ENCODE data around the gene CISD1.
"Not testable (repeated sequence)": the region's sequence is repeated elsewhere in the genome, so short reads cannot be mapped to it uniquely, and the experiment has no call there.

The CISD1 gene

DNA sequence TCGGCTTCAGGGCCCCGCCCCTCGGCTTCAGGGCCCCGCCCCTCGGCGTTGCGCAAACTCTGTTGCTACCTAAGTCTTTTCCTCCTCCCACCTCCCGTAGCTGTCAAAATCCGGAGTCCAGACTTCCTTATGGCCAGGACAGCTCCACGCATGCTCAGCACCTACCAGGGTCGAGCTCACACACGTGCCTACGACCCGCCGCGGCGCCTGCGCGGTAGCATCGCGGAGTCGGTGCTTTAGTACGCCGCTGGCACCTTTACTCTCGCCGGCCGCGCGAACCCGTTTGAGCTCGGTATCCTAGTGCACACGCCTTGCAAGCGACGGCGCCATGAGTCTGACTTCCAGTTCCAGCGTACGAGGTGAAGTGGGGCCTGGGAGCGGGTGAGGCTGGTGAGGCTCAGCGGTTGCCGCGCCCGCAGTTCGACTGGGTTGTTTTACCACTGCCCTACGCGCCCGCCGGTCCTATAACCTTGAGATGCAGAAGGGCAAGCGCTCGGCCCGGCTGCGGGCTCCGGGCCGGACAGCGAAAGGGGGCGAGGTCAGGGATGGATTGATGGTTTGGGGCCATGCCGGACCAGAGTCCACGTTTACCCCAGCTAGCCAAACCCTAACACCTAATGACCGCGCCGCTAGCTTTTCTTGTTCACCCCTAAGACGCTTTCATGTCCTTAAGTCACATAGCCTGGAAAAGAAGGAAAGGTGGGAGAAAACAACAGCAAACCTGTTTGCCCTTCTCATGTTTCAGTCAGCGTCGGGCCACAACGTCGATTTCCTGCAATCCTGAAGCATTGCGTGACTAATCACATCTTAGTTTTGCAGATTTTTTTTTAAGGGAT lies at the start of gene CISD1:
Gene CISD1 (plus strand): TSS at position 217 of the 836 bp plus-strand sequence. CDS start 112 bp downstream, at position 329.
- peak; percentile 98 for DNase-seq (ENCODE audit: low read depth, low spot score)

DNA sequence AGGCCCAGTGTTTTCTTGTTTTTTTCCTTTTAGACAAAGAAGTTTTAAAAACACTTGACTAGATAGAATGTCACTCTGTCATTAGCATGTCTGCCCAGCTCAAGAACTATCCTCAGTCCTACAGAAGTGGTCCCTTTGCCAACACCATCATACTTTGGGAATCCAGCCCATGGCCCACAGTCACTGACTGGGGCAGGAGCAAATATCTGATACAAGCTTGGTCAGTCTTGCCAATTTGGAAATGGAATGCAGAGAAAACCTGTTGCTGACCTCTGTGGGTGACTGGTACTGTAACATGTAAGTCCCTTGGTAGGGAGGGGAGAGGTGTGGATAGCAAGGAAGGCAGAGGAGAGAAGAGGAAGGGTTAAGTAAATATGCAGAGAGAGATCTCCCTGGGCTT lies 49.1 kb upstream of the CISD1 start:
- no peak for DNase-seq (ENCODE audit: low read depth, low spot score)
- no peak overlapping the region for H3K27ac ChIP-seq

More for the DNA sequence above, at the start of gene CISD1:
- H3K27ac ChIP-seq = peak within 1 kb of the TSS; percentile 90

DNA sequence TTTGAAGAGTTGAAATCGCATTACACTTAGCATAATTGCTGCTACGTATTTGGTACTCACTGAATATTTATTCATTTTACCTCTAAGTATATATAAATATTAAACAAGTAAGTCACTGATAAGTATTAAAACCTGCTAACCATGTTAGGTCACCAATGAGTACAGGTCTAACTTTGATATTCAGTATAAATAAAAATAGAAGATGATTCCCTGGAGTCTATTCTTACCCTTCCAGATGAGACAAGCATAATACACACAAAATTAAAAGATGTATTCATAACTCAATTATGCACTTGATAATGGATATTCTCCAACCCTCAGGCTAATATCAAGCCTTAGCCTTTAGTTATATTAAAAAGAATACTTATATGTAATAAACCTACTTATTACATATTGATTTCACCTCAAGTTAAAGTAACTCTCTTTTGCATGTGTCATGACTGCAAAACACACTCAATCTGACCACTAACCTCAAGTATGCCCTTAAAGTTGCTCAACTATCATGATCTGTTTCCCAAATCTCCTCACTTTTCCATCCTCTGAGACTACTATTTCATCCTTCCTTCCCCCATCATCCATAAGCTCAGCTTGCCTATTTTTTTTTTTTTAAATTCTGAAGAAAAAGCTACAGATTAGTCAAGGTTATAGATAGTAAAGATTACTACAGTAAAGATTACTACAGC lies 48.1 kb upstream of the CISD1 start:
- no peak overlapping the region for H3K27ac ChIP-seq
- DNase-seq (ENCODE audit: low read depth, low spot score) = no peak

DNA sequence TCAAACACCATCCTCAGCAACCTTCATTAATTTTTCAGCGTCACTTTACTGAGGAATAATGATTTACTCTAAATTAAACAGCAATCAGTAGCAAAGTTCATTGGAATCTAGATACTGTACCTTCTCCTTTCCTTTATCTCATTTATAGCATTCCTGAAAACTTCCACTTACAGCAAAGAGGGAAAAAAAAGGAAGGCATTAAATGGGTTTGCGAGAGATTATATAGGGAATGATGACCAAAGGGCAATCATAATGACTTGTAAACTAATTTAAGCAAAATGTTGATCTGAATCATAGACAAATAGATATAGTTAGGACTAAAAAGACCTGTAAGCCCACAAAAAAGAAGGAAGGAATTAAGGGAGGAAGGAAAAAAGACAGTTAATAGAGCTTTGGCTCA lies 43.3 kb upstream of the CISD1 start:
- DNase-seq (ENCODE audit: low read depth, low spot score) = no peak
- no peak overlapping the region for H3K27ac ChIP-seq

DNA sequence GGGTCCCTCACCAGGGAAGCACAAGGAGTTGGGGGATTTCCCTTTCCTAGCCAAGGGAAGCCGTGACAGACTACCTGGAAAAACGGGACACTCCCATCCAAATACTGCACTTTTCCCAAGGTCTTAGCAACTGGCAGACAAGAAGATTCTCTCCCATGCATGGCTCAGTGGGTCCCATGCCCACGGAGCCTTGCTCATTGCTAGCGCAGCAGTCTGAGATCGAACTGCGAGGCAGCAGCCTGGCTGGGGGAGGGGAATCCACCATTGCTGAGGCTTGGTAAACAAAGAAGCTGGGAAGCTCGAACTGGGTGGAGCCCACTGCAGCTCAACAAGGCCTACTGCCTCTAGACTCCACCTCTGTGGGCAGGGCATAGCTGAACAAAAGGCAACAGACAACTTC lies 39.1 kb upstream of the CISD1 start:
- H3K27ac ChIP-seq; DNase-seq (ENCODE audit: low read depth, low spot score): not testable (repeated sequence)

DNA sequence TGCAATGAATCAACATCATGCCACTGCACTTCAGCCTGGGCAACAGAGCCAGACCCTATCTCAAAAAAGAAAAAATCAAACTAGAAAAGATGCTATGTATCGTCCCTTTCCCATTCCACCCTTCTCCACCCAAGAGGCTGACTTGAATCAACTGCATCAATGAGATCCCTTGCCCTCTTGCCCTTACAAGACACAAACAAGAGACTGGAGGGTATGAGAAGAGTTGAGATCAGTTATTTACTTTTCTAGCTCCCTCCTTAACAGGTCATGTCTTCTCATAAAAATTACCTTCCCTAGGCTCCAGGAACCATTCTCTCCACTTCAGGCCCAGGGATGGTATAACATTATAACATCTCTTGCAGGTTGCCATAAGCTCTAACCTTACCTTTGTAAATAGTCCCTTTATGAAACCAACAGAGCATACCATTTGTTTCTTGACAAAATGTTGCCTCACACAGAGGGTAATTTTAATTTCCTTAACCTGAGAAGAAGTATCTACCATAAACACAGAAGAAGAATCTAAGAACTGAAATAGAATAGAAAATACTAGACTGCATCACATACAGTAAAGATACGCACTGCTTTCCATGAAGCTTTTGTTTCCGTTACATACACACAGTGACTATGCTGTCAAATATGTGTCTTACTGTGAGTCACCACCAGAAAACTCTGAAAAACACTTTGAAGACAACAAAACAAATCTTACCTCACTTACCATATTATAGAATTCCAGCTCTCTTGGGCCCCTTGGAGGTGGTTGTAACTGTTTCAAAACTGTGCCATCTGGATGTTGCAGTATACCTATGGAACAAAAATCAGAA lies 31.7 kb upstream of the CISD1 start:
- no peak for DNase-seq (ENCODE audit: low read depth, low spot score)
- no peak overlapping the region for H3K27ac ChIP-seq

DNA sequence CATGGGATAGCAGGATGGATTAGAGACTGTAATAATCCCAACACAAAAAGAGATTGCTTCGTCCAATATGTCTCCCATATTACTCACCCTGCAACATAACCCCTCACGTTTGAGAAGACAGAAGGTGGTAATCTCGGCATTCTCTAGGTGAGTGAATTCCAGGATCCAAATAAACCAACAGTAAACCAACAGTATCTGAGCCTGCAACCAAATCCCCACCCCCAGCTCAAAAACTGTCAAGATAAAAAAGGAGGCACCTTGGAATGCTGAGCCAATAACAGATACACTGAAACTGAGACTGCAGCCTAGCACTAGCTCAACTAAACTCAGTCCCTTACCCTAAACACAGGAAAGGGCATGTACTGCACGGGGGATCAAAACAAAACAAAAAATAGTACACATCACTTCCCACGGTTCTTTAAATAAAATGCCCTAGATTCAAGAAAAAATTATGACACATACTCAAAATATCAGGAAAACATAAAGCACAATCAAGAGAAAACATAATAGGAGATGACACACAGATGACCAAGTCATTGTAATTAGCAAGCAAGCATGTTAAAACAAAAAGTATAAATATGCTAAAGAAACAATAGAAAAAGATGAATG lies 29.3 kb upstream of the CISD1 start:
- DNase-seq (ENCODE audit: low read depth, low spot score) = no peak

DNA sequence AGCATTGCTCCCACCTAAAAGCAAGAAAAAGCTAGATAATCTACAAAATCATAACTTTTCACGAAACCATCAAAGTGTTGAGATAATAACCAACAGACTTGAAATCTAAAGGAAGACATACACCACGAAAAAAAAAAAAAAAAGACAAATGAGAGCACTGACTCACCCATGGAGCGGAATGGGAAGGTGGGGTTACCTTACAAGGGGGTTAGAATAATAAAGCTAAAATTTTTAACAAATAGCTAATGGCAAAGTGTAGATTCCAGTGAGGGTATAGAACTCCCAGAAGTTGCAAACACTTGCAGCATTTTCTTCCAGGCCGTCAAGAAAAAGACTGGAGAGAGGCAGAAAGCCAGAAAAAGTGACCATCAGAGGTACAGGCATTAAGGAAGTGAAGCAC lies 28.4 kb upstream of the CISD1 start:
- DNase-seq (ENCODE audit: low read depth, low spot score) = no peak
- no peak overlapping the region for H3K27ac ChIP-seq

More for the DNA sequence above, 29.3 kb upstream of the CISD1 start:
- H3K27ac ChIP-seq = peak overlapping the region; percentile 14

DNA sequence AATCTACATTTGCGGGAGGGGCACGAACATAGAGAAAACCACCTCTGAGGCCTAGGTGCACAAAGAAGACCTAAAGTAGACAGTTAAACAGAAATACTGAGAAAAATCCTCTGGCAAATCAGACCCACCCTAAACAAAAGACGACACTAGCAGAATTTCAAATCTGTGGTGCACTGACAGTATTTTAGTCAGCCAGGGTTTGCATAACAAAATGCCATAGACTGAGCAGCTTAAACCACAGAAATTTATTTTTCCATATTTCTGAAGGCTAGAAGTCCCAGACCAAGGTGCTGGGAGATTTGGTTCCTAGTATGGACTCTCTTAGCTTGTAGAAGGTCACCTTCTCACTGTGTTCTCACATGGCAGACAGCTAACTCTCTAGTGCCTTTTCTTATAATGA lies 27.6 kb upstream of the CISD1 start:
- no peak for DNase-seq (ENCODE audit: low read depth, low spot score)
- no peak overlapping the region for H3K27ac ChIP-seq

DNA sequence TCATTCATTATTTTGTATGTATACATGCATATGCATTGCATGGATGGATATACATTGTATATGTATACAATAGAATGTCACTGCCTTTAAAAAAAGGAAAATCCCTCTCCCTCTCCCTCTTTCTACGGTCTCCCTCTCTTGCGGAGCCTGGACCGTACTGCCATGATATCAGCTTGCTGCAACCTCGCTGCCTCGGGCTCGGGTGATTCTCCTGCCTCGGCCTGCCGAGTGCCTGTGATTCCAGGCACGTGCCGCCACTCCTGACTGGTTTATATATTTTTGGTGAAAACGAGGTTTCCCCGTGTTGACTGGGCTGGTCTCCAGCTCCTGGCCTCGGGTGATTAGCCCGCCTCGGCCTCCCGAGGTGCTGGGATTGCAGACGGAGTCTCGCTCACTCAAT lies 25.7 kb upstream of the CISD1 start:
- no peak for DNase-seq (ENCODE audit: low read depth, low spot score)
- no peak overlapping the region for H3K27ac ChIP-seq

DNA sequence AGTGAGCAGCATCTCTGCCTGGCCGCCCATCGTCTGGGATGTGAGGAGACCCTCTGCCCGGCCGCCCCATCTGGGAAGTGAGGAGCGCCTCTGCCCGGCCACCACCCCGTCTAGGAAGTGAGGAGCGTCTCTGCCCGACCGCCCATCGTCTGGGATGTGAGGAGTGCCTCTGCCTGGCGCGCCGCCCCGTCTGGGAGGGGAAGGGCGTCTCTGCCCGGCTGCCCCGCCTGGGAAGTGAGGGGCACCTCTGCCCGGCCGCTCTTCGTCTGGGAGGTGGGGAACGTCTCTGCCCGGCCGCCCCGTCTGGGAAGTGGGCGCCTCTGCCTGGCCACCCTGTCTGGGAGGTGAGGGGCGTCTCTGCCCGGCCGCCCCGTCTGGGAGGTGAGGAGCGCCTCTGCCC lies 25.2 kb upstream of the CISD1 start:
- DNase-seq (ENCODE audit: low read depth, low spot score); H3K27ac ChIP-seq: not testable (repeated sequence)

DNA sequence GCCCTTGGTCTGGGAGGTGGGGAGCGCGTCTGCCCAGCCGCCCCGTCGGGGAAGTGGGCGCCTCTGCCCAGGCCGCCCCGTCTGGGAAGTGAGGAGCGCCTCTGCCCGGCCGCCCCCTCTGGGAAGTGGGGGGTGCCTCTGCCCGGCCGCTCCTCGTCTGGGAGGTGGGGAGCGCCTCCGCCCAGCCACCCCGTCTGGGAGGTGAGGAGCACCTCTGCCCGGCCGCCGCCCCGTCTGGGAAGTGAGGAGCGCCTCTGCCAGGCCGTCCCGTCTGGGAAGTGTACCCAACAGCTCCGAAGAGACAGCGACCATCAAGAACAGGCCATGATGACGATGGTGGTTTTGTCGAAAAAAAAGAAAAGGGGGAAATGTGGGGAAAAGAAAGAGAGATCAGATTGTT lies 24.7 kb upstream of the CISD1 start:
- H3K27ac ChIP-seq; DNase-seq (ENCODE audit: low read depth, low spot score): not testable (repeated sequence)

DNA sequence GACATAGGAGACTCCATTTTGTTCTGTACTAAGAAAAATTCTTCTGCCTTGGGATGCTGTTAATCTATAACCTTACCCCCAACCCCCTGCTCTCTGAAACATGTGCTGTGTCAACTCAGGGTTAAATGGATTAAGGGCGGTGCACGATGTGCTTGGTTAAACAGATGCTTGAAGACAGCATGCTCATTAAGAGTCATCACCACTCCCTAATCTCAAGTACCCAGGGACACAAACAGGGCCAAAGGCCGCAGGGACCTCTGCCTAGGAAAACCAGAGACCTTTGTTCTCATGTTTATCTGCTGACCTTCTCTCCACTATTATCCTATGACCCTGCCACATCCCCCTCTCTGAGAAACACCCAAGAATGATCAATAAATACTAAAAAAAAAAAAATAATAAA lies 24.3 kb upstream of the CISD1 start:
- not testable (repeated sequence) for H3K27ac ChIP-seq; DNase-seq (ENCODE audit: low read depth, low spot score)

DNA sequence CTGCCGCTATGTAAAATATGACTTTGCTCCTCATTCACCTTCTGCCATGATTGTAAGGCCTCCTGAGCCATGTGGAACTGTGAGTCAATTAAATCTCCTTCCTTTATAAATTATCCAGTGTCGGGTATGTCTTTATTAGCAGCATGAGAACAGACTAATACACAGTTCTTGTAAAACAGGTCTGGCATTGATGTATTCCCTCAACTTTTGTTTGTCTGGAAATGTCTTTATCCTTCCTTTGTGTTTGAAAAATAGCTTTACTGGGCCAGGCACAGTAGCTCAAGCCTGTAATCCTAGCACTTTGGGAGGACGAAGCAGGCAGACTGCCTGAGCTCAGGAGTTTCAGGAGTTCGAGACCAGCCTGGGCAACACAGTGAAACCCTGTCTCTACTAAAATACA lies 15.8 kb upstream of the CISD1 start:
- H3K27ac ChIP-seq = no peak overlapping the region
- DNase-seq (ENCODE audit: low read depth, low spot score) = no peak

DNA sequence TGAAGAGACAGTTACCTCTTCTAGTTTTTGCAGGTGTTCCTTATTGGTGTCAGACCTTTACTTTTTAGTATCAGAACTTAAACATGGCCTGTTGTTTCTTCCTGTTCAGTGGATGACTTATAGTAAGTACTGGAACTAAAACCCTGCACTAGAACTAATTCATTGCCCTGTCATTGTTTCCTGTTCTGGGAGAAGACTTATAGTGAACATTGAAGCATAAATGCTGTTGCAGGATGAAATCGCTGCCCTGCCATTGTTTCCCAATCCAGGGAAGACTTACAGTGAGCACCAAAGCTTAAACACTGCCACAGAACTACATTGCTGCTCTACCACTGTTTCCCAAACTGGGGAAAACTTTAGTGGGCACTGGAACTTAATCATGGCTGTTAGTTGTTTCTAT lies 14.3 kb upstream of the CISD1 start:
- no peak overlapping the region for H3K27ac ChIP-seq
- no peak for DNase-seq (ENCODE audit: low read depth, low spot score)

DNA sequence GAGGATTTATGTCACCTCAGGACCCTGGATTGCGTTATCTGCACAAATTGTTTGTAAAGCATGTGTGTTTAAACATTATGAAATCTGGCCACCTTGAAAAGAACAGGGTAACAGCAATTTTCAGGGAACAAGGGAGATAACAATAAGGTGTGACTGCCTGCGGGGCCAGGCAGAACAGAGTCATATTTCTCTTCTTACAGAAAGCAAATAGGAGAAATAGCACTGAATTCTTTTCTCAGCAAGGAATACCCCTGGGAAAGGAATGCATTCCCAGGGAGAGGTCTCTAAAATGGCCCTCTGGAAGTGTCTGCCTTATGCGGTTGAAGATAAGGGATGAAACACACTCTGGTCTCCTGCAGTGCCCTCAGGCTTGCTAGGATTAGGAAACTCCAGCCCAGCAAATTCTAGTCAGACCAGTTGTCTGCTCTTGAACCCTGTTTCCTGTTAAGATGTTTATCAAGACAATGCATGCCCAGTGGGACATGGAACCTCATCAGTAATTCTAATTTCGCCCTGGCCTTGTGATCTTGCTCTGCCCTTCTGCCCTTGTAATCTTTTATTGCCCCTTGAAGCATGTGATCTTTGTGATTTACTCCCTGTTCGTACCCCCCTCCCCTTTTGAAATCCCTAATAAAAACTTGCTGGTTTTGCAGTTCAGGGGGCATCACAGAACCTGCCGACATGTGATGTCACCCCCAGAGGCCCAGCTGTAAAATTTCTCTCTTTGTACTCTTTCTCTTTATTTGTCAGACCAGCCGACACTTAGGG lies 12.8 kb upstream of the CISD1 start:
- DNase-seq (ENCODE audit: low read depth, low spot score) = not testable (repeated sequence)

DNA sequence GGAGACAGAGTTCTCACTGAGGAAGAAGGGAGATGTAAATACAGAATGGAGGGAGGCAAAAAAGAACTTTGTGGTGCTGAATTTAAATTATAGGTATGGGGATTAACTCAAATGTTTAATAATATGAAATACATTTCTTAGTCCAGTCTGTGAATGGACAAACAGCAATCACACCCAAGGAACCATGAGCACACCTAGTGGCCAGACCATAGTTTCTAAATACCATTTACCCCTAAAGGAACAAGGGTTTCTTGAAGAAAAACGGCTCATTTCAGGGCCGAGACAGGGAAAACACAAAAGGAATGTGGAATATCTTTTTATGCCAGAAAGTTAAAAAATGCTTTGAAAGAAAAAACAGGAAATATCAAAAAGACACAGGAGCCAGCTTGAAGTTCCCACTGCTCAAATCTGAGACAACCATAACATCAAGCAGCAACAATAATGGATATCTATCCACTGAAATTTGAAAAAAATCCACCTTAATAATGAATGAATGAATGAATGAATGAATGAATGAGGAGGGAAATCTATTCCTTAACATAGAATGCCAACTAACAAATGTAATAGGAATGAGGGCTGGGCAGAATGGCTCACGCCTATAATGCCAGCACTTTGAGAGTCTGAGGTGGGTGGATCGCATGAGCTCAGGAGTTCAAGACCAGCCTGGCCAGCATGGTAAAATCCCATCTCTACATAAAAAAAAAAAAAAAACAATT lies 9.8 kb upstream of the CISD1 start:
- DNase-seq (ENCODE audit: low read depth, low spot score) = no peak
- H3K27ac ChIP-seq = no peak overlapping the region

More for the DNA sequence above, 12.8 kb upstream of the CISD1 start:
- not testable (repeated sequence) for H3K27ac ChIP-seq

DNA sequence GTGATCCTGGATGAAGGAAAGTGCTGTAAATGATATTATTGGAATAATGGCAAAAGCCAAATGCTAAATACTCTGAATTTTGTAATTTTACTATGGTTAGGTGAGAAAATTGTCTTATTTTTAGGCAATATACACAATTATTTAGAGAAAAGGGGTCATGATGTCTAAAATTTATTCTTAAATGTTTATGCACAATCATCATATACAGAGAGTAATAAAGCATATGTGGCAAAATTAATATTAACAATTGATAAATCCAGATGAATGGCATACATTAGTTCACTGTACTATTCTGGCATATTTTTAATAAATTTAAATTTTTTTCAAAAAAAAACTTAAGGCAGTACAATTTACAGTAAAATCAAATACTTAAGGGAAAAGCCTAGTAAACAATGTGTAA lies 8.6 kb upstream of the CISD1 start:
- DNase-seq (ENCODE audit: low read depth, low spot score) = no peak

DNA sequence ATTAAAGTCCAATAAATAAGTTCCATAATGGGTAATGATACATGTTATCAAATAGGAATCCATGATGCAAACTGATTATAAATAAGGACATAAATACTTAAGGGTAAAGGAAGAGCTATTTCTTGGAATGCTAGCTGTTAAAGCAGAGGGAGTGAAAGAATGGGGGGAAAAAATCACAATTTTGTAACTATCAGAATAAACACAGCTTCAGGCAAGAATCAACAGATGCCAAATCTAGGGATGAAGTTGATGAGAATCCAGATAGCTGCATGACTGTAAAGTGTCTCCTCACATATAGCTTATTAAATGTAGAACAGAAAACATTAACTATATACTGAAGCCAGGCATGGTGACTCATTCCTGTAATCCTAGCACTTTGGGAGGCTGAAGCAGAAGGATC lies 6.2 kb upstream of the CISD1 start:
- DNase-seq (ENCODE audit: low read depth, low spot score) = no peak
- H3K27ac ChIP-seq = no peak overlapping the region

More for the DNA sequence above, 8.6 kb upstream of the CISD1 start:
- H3K27ac ChIP-seq = no peak overlapping the region
